ENCODE data around the gene PLCG2. TPM values are rescaled to one million over a fixed set of nuclear protein-coding genes. Genes with fewer than 3 reads are reported as not detected.

Gene PLCG2
- total RNA-seq, 2 donors from 2014 or later, result 7.4 to 13.4 TPM

GRCh38 chr16:81733295-81733694, 45.8 kb upstream of the PLCG2 start:
- no peaks in the 10 kb centered on the region for H3K9me3 ChIP-seq
- H3K27me3 ChIP-seq, result no peaks in the 10 kb centered on the region
- H3K4me1 ChIP-seq, result peaks cover 0 to 20% of the 10 kb centered on the region in 2 donors
- no peak overlapping the region for H3K27ac ChIP-seq
- TF ChIP-seq, protein P1, sequence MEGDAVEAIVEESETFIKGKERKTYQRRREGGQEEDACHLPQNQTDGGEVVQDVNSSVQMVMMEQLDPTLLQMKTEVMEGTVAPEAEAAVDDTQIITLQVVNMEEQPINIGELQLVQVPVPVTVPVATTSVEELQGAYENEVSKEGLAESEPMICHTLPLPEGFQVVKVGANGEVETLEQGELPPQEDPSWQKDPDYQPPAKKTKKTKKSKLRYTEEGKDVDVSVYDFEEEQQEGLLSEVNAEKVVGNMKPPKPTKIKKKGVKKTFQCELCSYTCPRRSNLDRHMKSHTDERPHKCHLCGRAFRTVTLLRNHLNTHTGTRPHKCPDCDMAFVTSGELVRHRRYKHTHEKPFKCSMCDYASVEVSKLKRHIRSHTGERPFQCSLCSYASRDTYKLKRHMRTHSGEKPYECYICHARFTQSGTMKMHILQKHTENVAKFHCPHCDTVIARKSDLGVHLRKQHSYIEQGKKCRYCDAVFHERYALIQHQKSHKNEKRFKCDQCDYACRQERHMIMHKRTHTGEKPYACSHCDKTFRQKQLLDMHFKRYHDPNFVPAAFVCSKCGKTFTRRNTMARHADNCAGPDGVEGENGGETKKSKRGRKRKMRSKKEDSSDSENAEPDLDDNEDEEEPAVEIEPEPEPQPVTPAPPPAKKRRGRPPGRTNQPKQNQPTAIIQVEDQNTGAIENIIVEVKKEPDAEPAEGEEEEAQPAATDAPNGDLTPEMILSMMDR (IDR thresholded peaks at IDR 0.05), result no peak
- no peak for DNase-seq (ENCODE audit: low spot score)
- H3K4me3 ChIP-seq, result no peak overlapping the region
- no peaks in the 10 kb centered on the region for H3K36me3 ChIP-seq

GRCh38 chr16:81734632-81735434, 44.3 kb upstream of the PLCG2 start:
- H3K36me3 ChIP-seq, result no peaks in the 10 kb centered on the region
- DNase-seq (ENCODE audit: low spot score), result no peak
- no peak overlapping the region for H3K4me3 ChIP-seq
- no peaks in the 10 kb centered on the region for H3K9me3 ChIP-seq
- TF ChIP-seq, protein P1 (IDR thresholded peaks at IDR 0.05), result no peak
- H3K27me3 ChIP-seq, result no peaks in the 10 kb centered on the region
- no peak overlapping the region for H3K27ac ChIP-seq
- H3K4me1 ChIP-seq, result peaks cover 0 to 24% of the 10 kb centered on the region in 2 donors

- Histone ChIP-seq H3K36me3 (no peaks in the 10 kb centered on the region), H3K27me3 (no peaks in the 10 kb centered on the region), H3K4me3 (peak overlapping the region in 1 of 2 donors; percentile 27), H3K9me3 (no peaks in the 10 kb centered on the region), H3K27ac (peak overlapping the region in 1 of 2 donors; percentile 48), H3K4me1 (peaks cover 0 to 13% of the 10 kb centered on the region in 2 donors)
- peak; percentile 81 for DNase-seq (ENCODE audit: low spot score)
- TF ChIP-seq, protein P1 (IDR thresholded peaks at IDR 0.05), result peak; percentile 73 to 84
Measured at GRCh38 chr16:81737885-81738536, 41.1 kb upstream of the PLCG2 start.

- H3K4me3 ChIP-seq, result no peak overlapping the region
- peaks cover 0 to 13% of the 10 kb centered on the region in 2 donors for H3K4me1 ChIP-seq
- H3K27me3 ChIP-seq, result no peaks in the 10 kb centered on the region
- no peak for DNase-seq (ENCODE audit: low spot score)
- no peak overlapping the region for H3K27ac ChIP-seq
- H3K36me3 ChIP-seq, result no peaks in the 10 kb centered on the region
- H3K9me3 ChIP-seq, result no peaks in the 10 kb centered on the region
- TF ChIP-seq, protein P1 (IDR thresholded peaks at IDR 0.05), result no peak
Measured at GRCh38 chr16:81738783-81739496, 40.2 kb upstream of the PLCG2 start.

DNA sequence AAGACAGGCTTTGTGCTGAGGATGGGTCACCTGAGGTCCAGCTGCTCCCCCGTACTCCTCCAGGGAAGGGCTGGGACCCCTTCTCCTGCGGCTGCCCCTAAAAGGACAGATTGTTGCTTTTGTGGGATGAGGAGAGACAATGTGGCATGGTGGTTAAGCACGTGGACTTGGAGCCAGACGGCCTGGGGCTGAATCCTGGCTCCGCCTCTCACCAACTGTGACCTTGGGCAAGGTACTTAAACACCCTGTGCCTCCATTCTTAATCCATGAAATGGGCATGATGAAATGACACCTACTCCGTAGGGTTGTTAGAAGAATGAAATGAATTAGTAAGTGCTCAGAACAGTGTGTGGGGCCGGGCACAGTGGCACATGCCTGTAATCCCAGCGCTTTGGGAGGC, 39.6 kb upstream of the PLCG2 start:
- H3K36me3 ChIP-seq, result no peaks in the 10 kb centered on the region
- DNase-seq (ENCODE audit: low spot score), result no peak
- no peaks in the 10 kb centered on the region for H3K27me3 ChIP-seq
- H3K4me3 ChIP-seq, result no peak overlapping the region
- peaks cover 0 to 13% of the 10 kb centered on the region in 2 donors for H3K4me1 ChIP-seq
- no peak overlapping the region for H3K27ac ChIP-seq
- no peaks in the 10 kb centered on the region for H3K9me3 ChIP-seq
- TF ChIP-seq, protein P1 (IDR thresholded peaks at IDR 0.05), result no peak

Measured in right atrium auricular region (tissue), 2 donors.